ENCODE data around the gene CORO6.

GRCh38 chr17:29642171-29642611 is 19.5 kb upstream of the CORO6 start:
- no peak for TF ChIP-seq POLR2A (IDR thresholded peaks at IDR 0.05; ENCODE audit: low read depth, low read length)
- TF ChIP-seq CTCF (conservative IDR thresholded peaks at IDR 0.05; ENCODE audit: low read depth, low read length): no peak
- no peak for TF ChIP-seq SMC3 (IDR thresholded peaks at IDR 0.05; ENCODE audit: low read depth, low read length)
- no peak for TF ChIP-seq USF2 (IDR thresholded peaks at IDR 0.05; ENCODE audit: low read depth, low read length)
- no peak for TF ChIP-seq RCOR1 (IDR thresholded peaks at IDR 0.05; ENCODE audit: insufficient replicate concordance, low read length)
